OCI-LY1 (cell line): Measurements from ENCODE around the gene PTPN23.
"Not testable (repeated sequence)": the region's sequence is repeated elsewhere in the genome, so short reads cannot be mapped to it uniquely, and the experiment has no call there.

ENCODE experiments used
- H2AFZ ChIP-seq: fragments of 200-600 bp; sonication (generic), shearing (Covaris generic); 2 replicates; pipeline ENCODE4 v1.6.0; 2014; ENCODE audit warnings: antibody characterized with exemption, mild to moderate bottlenecking, low read length
- H3F3A ChIP-seq: fragments of 200-600 bp; sonication (generic), shearing (Covaris generic); 2 replicates; pipeline ENCODE4 v1.6.0; 2014; ENCODE audit warnings: mild to moderate bottlenecking, antibody characterized with exemption, low read length, moderate library complexity; ENCODE audit not compliant: insufficient read depth
- H3K27ac ChIP-seq: fragments of 200-600 bp; sonication (generic); 2 replicates; pipeline ENCODE4 v1.5.1; 2014; ENCODE audit warnings: low read length, mixed run types, mild to moderate bottlenecking, low read depth; ENCODE audit not compliant: poor library complexity, severe bottlenecking
- H3K27me3 ChIP-seq: fragments of 200-600 bp; sonication (generic); 2 replicates; pipeline ENCODE4 v1.6.0; 2014; ENCODE audit warnings: antibody characterized with exemption, mild to moderate bottlenecking, low read length, moderate library complexity; ENCODE audit not compliant: insufficient read depth
- H3K36me3 ChIP-seq: fragments of 200-600 bp; sonication (generic); 2 replicates; pipeline ENCODE4 v1.6.1; 2014; ENCODE audit warnings: mild to moderate bottlenecking, antibody characterized with exemption, low read length, moderate library complexity, mixed read lengths; ENCODE audit not compliant: insufficient read depth
- H3K4me1 ChIP-seq: fragments of 200-600 bp; sonication (generic); 2 replicates; pipeline ENCODE4 v1.5.1; 2014; ENCODE audit warnings: mild to moderate bottlenecking, low read length, moderate library complexity; ENCODE audit not compliant: insufficient read depth, severe bottlenecking
- H3K4me2 ChIP-seq: fragments of 200-600 bp; sonication (generic), shearing (Covaris generic); 2 replicates; pipeline ENCODE4 v1.6.1; 2014; ENCODE audit warnings: low read length
- H3K4me3 ChIP-seq: fragments of 200-600 bp; sonication (generic); 2 replicates; pipeline ENCODE4 v1.5.1; 2014; ENCODE audit warnings: low read length, low read depth, mild to moderate bottlenecking, mixed read lengths; ENCODE audit not compliant: poor library complexity, severe bottlenecking
- H3K79me2 ChIP-seq: fragments of 200-600 bp; shearing (Covaris generic); 2 replicates; pipeline ENCODE4 v1.6.1; 2016; ENCODE audit warnings: mixed run types, low read length, mixed read lengths; ENCODE audit not compliant: insufficient read depth
- H3K9ac ChIP-seq: fragments of 200-600 bp; sonication (generic), shearing (Covaris generic); 2 replicates; pipeline ENCODE4 v1.6.1; 2014; ENCODE audit warnings: mild to moderate bottlenecking, low read length, mixed read lengths
- H3K9me2 ChIP-seq: fragments of 200-600 bp; sonication (generic), shearing (Covaris generic); 2 replicates; pipeline ENCODE4 v1.6.1; 2014; ENCODE audit warnings: low read depth, mild to moderate bottlenecking, low read length, mixed read lengths
- H3K9me3 ChIP-seq: fragments of 200-600 bp; shearing (Covaris generic); 2 replicates; pipeline ENCODE4 v1.6.1; 2014; ENCODE audit warnings: low read length, mixed read lengths
- H4K20me1 ChIP-seq: fragments of 200-600 bp; sonication (generic), shearing (Covaris generic); 2 replicates; pipeline ENCODE4 v1.6.0; 2016; ENCODE audit warnings: mild to moderate bottlenecking, low read length; ENCODE audit not compliant: insufficient read depth
- EZH2 ChIP-seq: fragments of 200-600 bp; sonication (generic), shearing (Covaris generic); IDR thresholded peaks from 2 replicates; pipeline ENCODE4 v1.8.0; 2017; ENCODE audit warnings: borderline replicate concordance, mixed run types, mild to moderate bottlenecking, antibody characterized with exemption, low read length, moderate library complexity, mixed read lengths
- TF ChIP-seq, protein P1 (sequence below): fragments of 200-600 bp; sonication (generic), shearing (Covaris generic); IDR thresholded peaks from 2 replicates; pipeline ENCODE4 v1.5.1; 2017; ENCODE audit warnings: mild to moderate bottlenecking, antibody characterized with exemption, low read length, moderate library complexity, mixed read lengths

PTPN23 gene

DNA sequence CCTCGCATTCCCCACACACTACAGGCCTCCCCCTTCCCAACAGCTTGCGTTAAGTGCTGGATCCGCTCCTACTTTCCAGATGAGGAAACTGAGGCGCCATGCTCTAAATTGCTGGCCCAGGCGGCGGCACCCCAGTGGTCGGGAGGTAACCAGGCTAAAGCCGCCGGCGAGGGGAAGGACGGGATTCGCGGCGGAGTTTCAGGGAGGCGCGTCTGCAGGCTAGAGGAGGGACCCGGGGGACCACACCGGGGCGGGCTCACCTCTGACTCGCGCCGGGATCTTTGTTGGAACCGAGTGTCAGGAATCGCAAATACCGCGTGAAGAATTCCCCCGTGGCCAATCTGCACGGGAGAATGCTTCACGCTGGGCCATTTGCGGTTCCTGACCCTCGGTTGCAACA, 24.6 kb upstream of the PTPN23 start:
- peaks cover 8% of the 10 kb centered on the region; the same call in 1 of the 2 replicates for H3K9me3 ChIP-seq

DNA sequence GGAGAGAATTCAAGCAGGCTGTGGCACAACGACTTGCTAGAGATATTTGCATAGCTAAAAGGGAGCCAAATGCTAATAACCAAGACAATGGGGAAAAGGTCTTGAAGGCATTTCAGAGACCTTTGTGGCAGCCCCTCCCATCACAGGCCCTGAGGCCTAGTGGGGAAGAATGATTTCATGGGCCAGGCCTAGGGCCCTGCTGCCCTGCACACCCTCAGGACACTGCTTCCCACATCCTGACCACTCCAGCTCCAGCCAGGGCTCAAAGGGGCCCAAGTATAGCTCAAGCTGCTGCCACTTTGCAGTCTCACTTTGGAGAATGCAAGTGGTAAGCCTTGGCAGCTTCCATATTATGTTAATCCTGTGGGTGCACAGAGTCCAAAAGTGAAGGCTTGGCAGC, 21.5 kb upstream of the PTPN23 start:
- Histone ChIP-seq H3K36me3 (no peaks in the 10 kb centered on the region; the same call in 1 of the 2 replicates), H4K20me1 (no peaks in the 10 kb centered on the region)

More for the DNA sequence above, 24.6 kb upstream of the PTPN23 start:
- no peak overlapping the region for H3K27ac ChIP-seq
- H3K79me2 ChIP-seq, result no peaks in the 10 kb centered on the region
- H3K27me3 ChIP-seq, result no peaks in the 10 kb centered on the region
- no peaks in the 10 kb centered on the region for H4K20me1 ChIP-seq
- H3K4me2 ChIP-seq, result no peak overlapping the region
- no peak for TF ChIP-seq EZH2
- TF ChIP-seq, protein P1, sequence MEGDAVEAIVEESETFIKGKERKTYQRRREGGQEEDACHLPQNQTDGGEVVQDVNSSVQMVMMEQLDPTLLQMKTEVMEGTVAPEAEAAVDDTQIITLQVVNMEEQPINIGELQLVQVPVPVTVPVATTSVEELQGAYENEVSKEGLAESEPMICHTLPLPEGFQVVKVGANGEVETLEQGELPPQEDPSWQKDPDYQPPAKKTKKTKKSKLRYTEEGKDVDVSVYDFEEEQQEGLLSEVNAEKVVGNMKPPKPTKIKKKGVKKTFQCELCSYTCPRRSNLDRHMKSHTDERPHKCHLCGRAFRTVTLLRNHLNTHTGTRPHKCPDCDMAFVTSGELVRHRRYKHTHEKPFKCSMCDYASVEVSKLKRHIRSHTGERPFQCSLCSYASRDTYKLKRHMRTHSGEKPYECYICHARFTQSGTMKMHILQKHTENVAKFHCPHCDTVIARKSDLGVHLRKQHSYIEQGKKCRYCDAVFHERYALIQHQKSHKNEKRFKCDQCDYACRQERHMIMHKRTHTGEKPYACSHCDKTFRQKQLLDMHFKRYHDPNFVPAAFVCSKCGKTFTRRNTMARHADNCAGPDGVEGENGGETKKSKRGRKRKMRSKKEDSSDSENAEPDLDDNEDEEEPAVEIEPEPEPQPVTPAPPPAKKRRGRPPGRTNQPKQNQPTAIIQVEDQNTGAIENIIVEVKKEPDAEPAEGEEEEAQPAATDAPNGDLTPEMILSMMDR, result no peak
- no peaks in the 10 kb centered on the region; the same call in 1 of the 2 replicates for H3K36me3 ChIP-seq
- H3K4me1 ChIP-seq, result no peaks in the 10 kb centered on the region
- H3K9me2 ChIP-seq, result no peaks in the 10 kb centered on the region
- H3K9ac ChIP-seq, result no peak overlapping the region
- H2AFZ ChIP-seq, result no peak overlapping the region
- no peaks in the 10 kb centered on the region for H3F3A ChIP-seq
- no peak overlapping the region for H3K4me3 ChIP-seq

GRCh38 chr3:47360110-47360517, 20.7 kb upstream of the PTPN23 start:
- not testable (repeated sequence) for H3F3A ChIP-seq, H3K27ac ChIP-seq, H3K79me2 ChIP-seq, H3K4me1 ChIP-seq, H2AFZ ChIP-seq, H3K4me2 ChIP-seq, H3K36me3 ChIP-seq, H3K9me3 ChIP-seq, H3K27me3 ChIP-seq, H3K9me2 ChIP-seq, H4K20me1 ChIP-seq, H3K9ac ChIP-seq, H3K4me3 ChIP-seq

More for the DNA sequence above, 21.5 kb upstream of the PTPN23 start:
- TF ChIP-seq, protein P1, result no peak
- no peak for TF ChIP-seq EZH2
- no peaks in the 10 kb centered on the region for H3K27me3 ChIP-seq
- H3K9me2 ChIP-seq, result no peaks in the 10 kb centered on the region
- no peak overlapping the region for H3K4me2 ChIP-seq
- H3K4me3 ChIP-seq, result no peak overlapping the region
- H3K27ac ChIP-seq, result no peak overlapping the region
- H2AFZ ChIP-seq, result no peak overlapping the region
- H3K4me1 ChIP-seq, result peaks cover 8% of the 10 kb centered on the region
- H3F3A ChIP-seq, result no peaks in the 10 kb centered on the region
- H3K9ac ChIP-seq, result no peak overlapping the region
- no peaks in the 10 kb centered on the region for H3K79me2 ChIP-seq
- peaks cover 8% of the 10 kb centered on the region; the same call in 1 of the 2 replicates for H3K9me3 ChIP-seq

GRCh38 chr3:47362701-47363100, 18.1 kb upstream of the PTPN23 start:
- TF ChIP-seq EZH2, result no peak
- TF ChIP-seq, protein P1, result no peak

More at GRCh38 chr3:47362701-47363100, 18.1 kb upstream of the PTPN23 start:
- peak overlapping the region; percentile 92 for H2AFZ ChIP-seq
- H3K9ac ChIP-seq, result no peak overlapping the region
- no peaks in the 10 kb centered on the region for H3F3A ChIP-seq
- H3K4me1 ChIP-seq, result peaks cover 8% of the 10 kb centered on the region
- no peak overlapping the region for H3K27ac ChIP-seq
- H4K20me1 ChIP-seq, result no peaks in the 10 kb centered on the region
- H3K4me2 ChIP-seq, result no peak overlapping the region
- no peaks in the 10 kb centered on the region for H3K9me2 ChIP-seq
- peaks cover 7% of the 10 kb centered on the region; the same call in 1 of the 2 replicates for H3K9me3 ChIP-seq
- H3K4me3 ChIP-seq, result no peak overlapping the region
- H3K27me3 ChIP-seq, result no peaks in the 10 kb centered on the region
- no peaks in the 10 kb centered on the region for H3K79me2 ChIP-seq
- no peaks in the 10 kb centered on the region; the same call in 1 of the 2 replicates for H3K36me3 ChIP-seq
